ENCODE data around the gene STK36.

The STK36 gene

DNA sequence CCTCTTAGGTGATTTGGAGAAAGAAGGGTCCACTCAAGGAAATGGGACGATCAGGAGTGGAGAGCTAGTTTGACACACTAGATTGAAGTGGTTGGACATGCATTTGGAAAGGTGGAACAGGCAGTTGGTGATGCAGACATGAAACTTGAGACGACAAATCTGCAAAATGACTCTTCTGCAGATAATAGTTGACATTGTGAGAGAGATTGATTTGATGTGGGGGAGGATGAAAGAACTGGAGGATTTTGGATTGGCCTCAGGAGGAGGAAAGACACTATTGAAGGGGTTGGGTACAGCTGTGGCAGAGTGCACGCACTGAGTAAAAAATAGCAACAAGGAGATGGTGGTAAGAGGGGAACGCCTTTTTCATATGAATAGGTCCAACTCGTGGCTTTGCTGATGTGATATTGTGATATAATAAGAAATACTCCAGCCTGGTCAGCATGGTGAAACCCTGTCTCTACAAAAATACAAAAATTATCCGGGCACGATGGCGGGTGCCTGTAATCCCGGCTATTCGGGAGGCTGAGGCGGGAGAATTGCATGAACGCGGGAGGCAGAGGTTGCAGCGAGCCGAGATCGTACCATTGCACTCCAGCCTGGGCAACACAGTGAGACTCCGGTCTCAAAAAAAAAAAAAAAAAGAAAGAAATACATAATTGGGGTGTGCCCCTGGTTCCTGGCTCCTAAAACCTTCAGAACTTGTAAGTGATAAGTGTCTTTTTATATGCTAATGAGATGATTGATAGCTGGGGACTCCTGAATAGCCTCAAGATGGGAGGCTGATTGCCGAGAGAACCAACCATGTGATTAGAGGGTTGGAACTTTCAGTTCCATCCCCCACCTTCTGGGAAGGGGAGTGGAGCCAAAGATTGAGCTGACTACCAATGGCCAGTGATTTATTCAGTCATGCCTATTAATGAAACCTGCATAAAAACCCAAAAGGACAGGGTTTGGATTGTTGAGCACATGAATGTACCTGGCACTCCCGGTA, 48.5 kb downstream of the STK36 start:
- POLR2A ChIA-PET: interaction anchor here (0.7 kb wide), 1 partner anchor 7 kb away, joined by 5 read pairs; no protein-coding TSS in a partner anchor
- CTCF ChIA-PET: interaction anchor here (0.8 to 5.2 kb wide), 4 partner anchors 9 to 127 kb away, joined by 3 to 39 read pairs (median 5); partner anchors contain the start of gene TTLL4
- no peak for DNase-seq (ENCODE audit: extremely low spot score)
- TF ChIP-seq, protein P1, sequence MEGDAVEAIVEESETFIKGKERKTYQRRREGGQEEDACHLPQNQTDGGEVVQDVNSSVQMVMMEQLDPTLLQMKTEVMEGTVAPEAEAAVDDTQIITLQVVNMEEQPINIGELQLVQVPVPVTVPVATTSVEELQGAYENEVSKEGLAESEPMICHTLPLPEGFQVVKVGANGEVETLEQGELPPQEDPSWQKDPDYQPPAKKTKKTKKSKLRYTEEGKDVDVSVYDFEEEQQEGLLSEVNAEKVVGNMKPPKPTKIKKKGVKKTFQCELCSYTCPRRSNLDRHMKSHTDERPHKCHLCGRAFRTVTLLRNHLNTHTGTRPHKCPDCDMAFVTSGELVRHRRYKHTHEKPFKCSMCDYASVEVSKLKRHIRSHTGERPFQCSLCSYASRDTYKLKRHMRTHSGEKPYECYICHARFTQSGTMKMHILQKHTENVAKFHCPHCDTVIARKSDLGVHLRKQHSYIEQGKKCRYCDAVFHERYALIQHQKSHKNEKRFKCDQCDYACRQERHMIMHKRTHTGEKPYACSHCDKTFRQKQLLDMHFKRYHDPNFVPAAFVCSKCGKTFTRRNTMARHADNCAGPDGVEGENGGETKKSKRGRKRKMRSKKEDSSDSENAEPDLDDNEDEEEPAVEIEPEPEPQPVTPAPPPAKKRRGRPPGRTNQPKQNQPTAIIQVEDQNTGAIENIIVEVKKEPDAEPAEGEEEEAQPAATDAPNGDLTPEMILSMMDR (IDR thresholded peaks at IDR 0.05; ENCODE audit: control extremely low read depth, extremely low read depth, low read depth, missing control alignments): no peak

DNA sequence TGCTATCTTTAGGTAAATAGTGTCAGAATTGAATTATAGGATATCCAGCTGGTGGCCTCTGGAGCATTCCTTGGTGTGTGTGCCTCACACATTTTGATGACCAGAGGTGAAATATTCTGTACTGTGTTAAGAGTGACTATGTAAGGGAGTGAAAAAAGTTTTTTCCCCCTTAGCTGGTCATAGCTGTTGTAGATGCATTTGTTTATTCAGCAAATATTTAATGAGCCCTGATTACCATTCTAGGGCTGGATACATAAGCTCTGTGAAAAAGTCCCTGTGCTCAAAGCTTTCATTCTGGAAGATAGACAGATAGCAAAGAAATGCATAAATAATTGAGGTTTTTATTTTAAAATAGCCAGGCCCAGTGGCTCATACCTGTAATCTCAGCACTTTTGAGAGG, 49.6 kb downstream of the STK36 start:
- TF ChIP-seq, protein P1 (IDR thresholded peaks at IDR 0.05; ENCODE audit: control extremely low read depth, extremely low read depth, low read depth, missing control alignments): no peak
- ChIA-PET CTCF (interaction anchor here (1.3 to 5.2 kb wide), 6 partner anchors 10 to 127 kb away, joined by 3 to 39 read pairs (median 8); partner anchors contain the start of gene TTLL4), POLR2A (no interaction called here)
- no peak for DNase-seq (ENCODE audit: extremely low spot score)

DNA sequence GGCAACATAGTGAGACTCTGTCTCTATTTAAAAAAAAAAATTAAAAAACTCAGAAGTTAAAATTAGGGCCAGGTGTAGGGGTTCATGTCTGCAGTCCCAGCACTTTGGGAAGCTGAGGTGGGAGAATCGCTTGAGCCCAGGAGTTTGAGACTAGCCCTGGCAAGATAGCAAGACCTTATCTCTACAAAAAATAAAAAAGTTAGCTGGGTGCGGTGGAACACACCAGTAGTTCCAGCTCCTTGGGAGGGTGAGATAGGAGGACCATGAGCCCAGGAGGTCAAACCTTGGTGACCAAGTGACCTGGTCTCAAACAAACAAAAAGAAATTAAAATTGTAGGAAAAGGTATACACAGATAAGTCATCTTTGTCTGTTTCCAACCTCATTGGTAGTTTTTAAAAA, 50.0 kb downstream of the STK36 start:
- ChIA-PET POLR2A (no interaction called here), CTCF (interaction anchor here (1.3 to 5.2 kb wide), 6 partner anchors 10 to 126 kb away, joined by 3 to 39 read pairs (median 8); partner anchors contain the start of gene TTLL4)
- no peak for DNase-seq (ENCODE audit: extremely low spot score)
- TF ChIP-seq, protein P1 (IDR thresholded peaks at IDR 0.05; ENCODE audit: control extremely low read depth, extremely low read depth, low read depth, missing control alignments): no peak

DNA sequence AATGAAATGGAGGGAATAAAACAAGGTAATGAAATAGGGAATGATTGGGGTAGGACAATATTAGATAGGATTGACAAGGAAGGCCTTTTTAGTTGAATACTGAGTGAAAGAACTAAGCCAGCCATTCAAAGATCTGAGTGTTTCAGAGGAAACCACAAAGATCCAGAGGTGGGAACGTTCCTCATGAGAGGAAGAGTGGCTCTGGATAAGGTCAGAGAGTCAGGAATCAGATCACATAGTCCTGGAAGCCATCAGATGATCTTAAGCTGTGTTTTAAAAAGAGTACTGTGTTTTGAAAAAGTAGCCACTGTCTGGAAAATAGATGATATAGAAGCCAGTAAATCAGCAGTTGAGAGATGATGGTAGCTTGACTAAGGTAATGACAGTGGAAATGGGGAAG, 50.5 kb downstream of the STK36 start:
- no peak for DNase-seq (ENCODE audit: extremely low spot score)
- POLR2A ChIA-PET: no interaction called here
- TF ChIP-seq, protein P1 (IDR thresholded peaks at IDR 0.05; ENCODE audit: control extremely low read depth, extremely low read depth, low read depth, missing control alignments): no peak
- CTCF ChIA-PET: interaction anchor here (1.3 to 5.2 kb wide), 7 partner anchors 9 to 126 kb away, joined by 3 to 39 read pairs (median 7); partner anchors contain the start of gene TTLL4

DNA sequence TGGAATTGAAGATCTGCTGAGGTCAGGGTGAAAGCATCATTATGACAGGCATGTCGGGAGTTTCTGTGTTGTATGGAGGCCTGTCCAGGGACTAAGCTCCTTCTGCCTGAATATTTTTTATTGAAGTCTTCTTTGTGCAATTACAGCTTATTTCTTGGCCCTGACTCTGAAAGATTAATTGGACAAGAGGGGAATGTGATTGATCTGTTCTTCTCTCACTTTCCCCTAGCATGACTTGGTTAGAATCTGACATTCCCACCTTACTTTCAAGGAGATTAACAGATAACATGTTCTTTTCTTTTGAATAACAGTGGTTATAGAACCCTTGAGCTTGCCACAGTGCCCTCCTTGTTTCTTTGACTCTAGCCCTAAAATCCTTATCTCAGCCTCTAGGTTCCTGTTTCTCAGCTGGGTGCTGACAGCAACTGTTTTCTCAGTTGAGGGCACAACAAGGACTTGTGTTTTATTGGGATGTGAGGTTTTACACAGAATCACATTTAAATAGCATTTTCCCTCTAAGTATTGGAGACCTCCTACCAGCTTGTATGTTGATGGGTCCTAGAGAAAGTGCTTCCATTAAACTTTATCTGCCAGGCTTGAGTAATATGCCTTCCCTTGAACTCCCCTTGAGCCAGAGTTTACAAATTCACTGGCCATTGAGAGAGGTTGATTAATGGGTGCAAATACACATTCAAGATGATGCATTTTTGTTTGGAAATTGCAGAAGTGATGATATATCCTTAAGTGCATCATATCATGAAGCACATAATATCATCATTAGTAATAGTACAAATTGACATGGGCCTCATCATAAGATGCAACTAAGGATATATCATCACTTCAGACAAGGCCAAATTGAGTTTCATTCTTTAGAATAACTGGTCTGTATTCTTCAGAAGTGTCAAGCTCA, 51.2 kb downstream of the STK36 start:
- ChIA-PET POLR2A (no interaction called here), CTCF (interaction anchor here (1.3 to 5.2 kb wide), 7 partner anchors 8 to 125 kb away, joined by 3 to 39 read pairs (median 7); partner anchors contain the start of gene TTLL4)
- TF ChIP-seq, protein P1 (IDR thresholded peaks at IDR 0.05; ENCODE audit: control extremely low read depth, extremely low read depth, low read depth, missing control alignments): no peak
- DNase-seq (ENCODE audit: extremely low spot score): no peak

Measured in GM10248 (cell line).